Upper lobe of right lung (tissue), 1 donor: ENCODE measurements around the gene NUP210. TPM values are rescaled to one million over a fixed set of nuclear protein-coding genes. Genes with fewer than 3 reads are reported as not detected.

Experiments used
- ATAC-seq: fragments of 200-7000 bp; cut with Tn5 transposase; one replicate; pipeline ENCODE4 v1.9.1; 2020; ENCODE audit warnings: mild to moderate bottlenecking, moderate library complexity
- DNase-seq: peaks from one replicate; pipeline ENCODE4 v3.0.0-alpha.2; 2020
- H3K27ac ChIP-seq: fragments of 200-600 bp; one replicate; pipeline ENCODE4 v1.8.0; 2022
- H3K27me3 ChIP-seq: fragments of 200-600 bp; one replicate; pipeline ENCODE4 v1.8.0; 2022; ENCODE audit warnings: mild to moderate bottlenecking
- H3K36me3 ChIP-seq: fragments of 200-600 bp; one replicate; pipeline ENCODE4 v1.8.0; 2022
- H3K4me1 ChIP-seq: fragments of 200-600 bp; one replicate; pipeline ENCODE4 v1.8.0; 2022
- H3K4me3 ChIP-seq: fragments of 200-600 bp; one replicate; pipeline ENCODE4 v1.8.0; 2022; ENCODE audit warnings: mild to moderate bottlenecking
- H3K9me3 ChIP-seq: fragments of 200-600 bp; one replicate; pipeline ENCODE4 v1.8.0; 2022
- CTCF ChIP-seq: fragments of 200-600 bp; IDR thresholded peaks from one replicate; pipeline ENCODE4 v1.8.0; 2022; ENCODE audit warnings: antibody characterized with exemption
- intact Hi-C: fragments of 100-400 bp; cut with DNase I; formaldehyde crosslinking; loops from one replicate; pipeline ENCODE4 v1.11.0; 2022
- total RNA-seq: library from RNA; stranded (reverse); fragmentation: NEBNext Ultra II Directional; extraction: Animal tissue kit (Norgen Biotek cat#: 25700); gene quantifications from one replicate; pipeline ENCODE4 v1.2.1, GENCODE V29; 2021
- donor health status: DM: no; HTN: yes; CAD: no; lungs with severe emphysema.

NUP210 gene
- total RNA-seq, 1 donor from 2014 or later, result 19.8 TPM

- peak; percentile 36 for DNase-seq
- Histone ChIP-seq H3K27me3 (no peaks in the 10 kb centered on the region), H3K36me3 (no peaks in the 10 kb centered on the region), H3K4me3 (no peak overlapping the region), H3K4me1 (peaks cover 16% of the 10 kb centered on the region), H3K27ac (no peak overlapping the region), H3K9me3 (peaks cover 9% of the 10 kb centered on the region)
- no peak for TF ChIP-seq CTCF
- no peak for ATAC-seq
- intact Hi-C loops, result no loop called here
Observed at GRCh38 chr3:13411186-13411860, 8.8 kb downstream of the NUP210 start.

DNA sequence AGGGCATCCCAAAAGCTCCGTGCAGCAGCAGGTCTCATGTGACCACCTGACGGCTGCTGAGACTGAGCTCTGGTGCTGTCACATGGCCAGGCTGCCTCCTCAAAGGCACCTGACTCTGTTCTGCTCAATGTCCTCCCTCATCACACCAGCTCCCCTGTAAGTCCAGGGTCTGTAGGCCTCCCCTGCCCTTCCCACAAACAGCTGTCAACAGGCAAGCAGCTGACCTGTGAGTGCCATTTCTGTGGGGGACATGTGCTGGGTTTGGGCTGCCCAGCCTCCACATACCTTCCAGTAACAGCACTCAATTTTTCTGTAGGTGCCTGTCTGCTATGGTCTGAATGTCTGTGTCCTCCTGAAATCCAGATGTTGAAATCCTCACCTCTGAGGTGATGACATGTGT is 11.2 kb downstream of the NUP210 start:
- no peaks in the 10 kb centered on the region for H3K36me3 ChIP-seq
- no peaks in the 10 kb centered on the region for H3K4me1 ChIP-seq
- peaks cover 9% of the 10 kb centered on the region for H3K9me3 ChIP-seq
- intact Hi-C loops, result no loop called here
- no peak for TF ChIP-seq CTCF
- DNase-seq, result no peak
- ATAC-seq, result no peak
- no peak overlapping the region for H3K27ac ChIP-seq
- no peak overlapping the region for H3K4me3 ChIP-seq
- H3K27me3 ChIP-seq, result no peaks in the 10 kb centered on the region

- no peak for TF ChIP-seq CTCF
- Histone ChIP-seq H3K27ac (no peak overlapping the region), H3K36me3 (no peaks in the 10 kb centered on the region), H3K4me3 (no peak overlapping the region), H3K4me1 (no peaks in the 10 kb centered on the region), H3K9me3 (peaks cover 9% of the 10 kb centered on the region), H3K27me3 (no peaks in the 10 kb centered on the region)
- intact Hi-C loops, result no loop called here
- DNase-seq (no peak), ATAC-seq (no peak)
Observed at GRCh38 chr3:13407926-13408325, 12.2 kb downstream of the NUP210 start.

DNA sequence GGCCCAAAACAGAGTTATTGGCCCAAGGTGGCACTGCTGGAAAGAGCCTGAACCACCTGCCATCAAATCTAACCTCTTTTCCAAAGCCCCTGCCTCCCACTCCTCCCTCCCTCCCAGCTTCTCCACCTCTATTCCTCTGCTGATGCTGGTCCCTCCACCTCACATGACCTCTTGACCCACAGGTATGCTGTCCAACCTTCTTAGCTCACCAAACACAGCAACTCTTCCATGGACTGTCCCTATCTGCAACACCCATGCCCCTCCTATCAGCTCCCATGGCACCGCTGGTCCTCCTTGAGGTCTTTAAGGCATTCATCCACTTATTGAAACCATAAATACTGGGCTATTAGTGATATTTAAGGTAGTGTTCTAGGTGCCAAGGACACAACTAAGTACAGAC is 12.6 kb downstream of the NUP210 start:
- H3K9me3 ChIP-seq, result peaks cover 9% of the 10 kb centered on the region
- H3K27ac ChIP-seq, result no peak overlapping the region
- intact Hi-C loops, result no loop called here
- H3K36me3 ChIP-seq, result no peaks in the 10 kb centered on the region
- no peak overlapping the region for H3K4me3 ChIP-seq
- no peaks in the 10 kb centered on the region for H3K4me1 ChIP-seq
- H3K27me3 ChIP-seq, result no peaks in the 10 kb centered on the region
- ATAC-seq (no peak), DNase-seq (no peak)
- TF ChIP-seq CTCF, result no peak

DNA sequence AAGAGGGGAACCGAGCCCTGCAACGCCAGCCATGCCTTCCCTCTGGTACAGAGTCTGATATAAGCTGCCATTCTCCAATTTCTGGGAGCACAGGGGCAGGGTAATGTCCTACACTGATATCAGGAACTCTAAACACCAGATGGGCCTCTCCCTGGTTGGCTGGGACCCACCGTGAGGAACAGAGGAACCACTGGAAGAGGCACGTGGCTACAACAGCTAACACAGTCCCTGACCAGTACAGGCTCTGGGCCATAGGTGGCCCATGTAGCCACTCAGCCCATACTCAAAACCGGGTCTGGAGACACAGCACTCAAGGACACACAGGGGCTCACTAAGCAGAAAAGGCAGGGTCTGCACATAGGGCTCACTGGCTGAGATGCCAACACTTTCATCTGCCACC is 13.9 kb downstream of the NUP210 start:
- no peak overlapping the region for H3K27ac ChIP-seq
- ATAC-seq (peak; percentile 57), DNase-seq (no peak)
- intact Hi-C loops, result no loop called here
- H3K9me3 ChIP-seq, result peaks cover 9% of the 10 kb centered on the region
- no peak overlapping the region for H3K4me3 ChIP-seq
- TF ChIP-seq CTCF, result no peak
- no peaks in the 10 kb centered on the region for H3K4me1 ChIP-seq
- H3K36me3 ChIP-seq, result no peaks in the 10 kb centered on the region
- no peaks in the 10 kb centered on the region for H3K27me3 ChIP-seq

DNA sequence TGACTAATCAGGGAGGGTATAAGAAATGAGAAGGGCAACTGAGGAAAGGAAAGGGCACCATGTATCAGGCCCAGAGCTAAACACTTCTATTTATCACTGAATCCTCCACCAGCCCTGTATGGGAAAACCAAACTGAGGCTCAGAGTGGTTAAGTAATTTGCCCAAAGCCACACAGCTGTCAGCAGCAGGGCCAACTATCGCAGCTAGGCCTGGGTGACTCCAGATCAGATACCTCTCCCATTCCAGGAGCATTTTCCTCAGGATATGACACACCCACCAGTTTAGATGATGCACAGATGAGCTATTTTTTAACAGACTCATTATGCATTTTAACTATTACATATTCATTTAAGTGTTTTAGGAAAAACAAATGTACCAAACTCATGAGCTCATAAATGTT is 14.5 kb downstream of the NUP210 start:
- H3K9me3 ChIP-seq, result peaks cover 9% of the 10 kb centered on the region
- ATAC-seq (no peak), DNase-seq (no peak)
- no peak for TF ChIP-seq CTCF
- no peaks in the 10 kb centered on the region for H3K36me3 ChIP-seq
- no peak overlapping the region for H3K4me3 ChIP-seq
- no peaks in the 10 kb centered on the region for H3K4me1 ChIP-seq
- H3K27ac ChIP-seq, result no peak overlapping the region
- intact Hi-C loops, result no loop called here
- no peaks in the 10 kb centered on the region for H3K27me3 ChIP-seq
